Dendritic cell treated with granulocyte-macrophage colony-stimulating factor and Interleukin-4, amounts not matched to agents 40 ng/mL and 50 ng/mL, for 4 days (primary cell): ENCODE results near the gene MPRIP.
"Not testable (repeated sequence)": the region's sequence is repeated elsewhere in the genome, so short reads cannot be mapped to it uniquely, and the experiment has no call there.

Experiments
- H3K27ac Mint-ChIP-seq: one replicate; pipeline ENCODE4 v1.8.0; 2022; ENCODE audit warnings: mild to moderate bottlenecking, mixed read lengths
- H3K27me3 Mint-ChIP-seq: one replicate; pipeline ENCODE4 v1.8.0; 2022; ENCODE audit warnings: mild to moderate bottlenecking, mixed read lengths
- H3K36me3 Mint-ChIP-seq: one replicate; pipeline ENCODE4 v1.8.0; 2022; ENCODE audit warnings: low read depth, mixed read lengths
- H3K4me1 Mint-ChIP-seq: one replicate; pipeline ENCODE4 v1.8.0; 2022; ENCODE audit warnings: low read depth, mixed read lengths
- H3K4me3 Mint-ChIP-seq: one replicate; pipeline ENCODE4 v1.8.0; 2022; ENCODE audit warnings: mild to moderate bottlenecking, moderate library complexity, mixed read lengths
- H3K9me3 Mint-ChIP-seq: one replicate; pipeline ENCODE4 v1.8.0; 2022; ENCODE audit warnings: mixed read lengths
- intact Hi-C: fragments of 100-400 bp; cut with micrococcal nuclease; formaldehyde crosslinking; loops from one replicate; pipeline ENCODE4 v1.15.0; 2022

The MPRIP gene

DNA sequence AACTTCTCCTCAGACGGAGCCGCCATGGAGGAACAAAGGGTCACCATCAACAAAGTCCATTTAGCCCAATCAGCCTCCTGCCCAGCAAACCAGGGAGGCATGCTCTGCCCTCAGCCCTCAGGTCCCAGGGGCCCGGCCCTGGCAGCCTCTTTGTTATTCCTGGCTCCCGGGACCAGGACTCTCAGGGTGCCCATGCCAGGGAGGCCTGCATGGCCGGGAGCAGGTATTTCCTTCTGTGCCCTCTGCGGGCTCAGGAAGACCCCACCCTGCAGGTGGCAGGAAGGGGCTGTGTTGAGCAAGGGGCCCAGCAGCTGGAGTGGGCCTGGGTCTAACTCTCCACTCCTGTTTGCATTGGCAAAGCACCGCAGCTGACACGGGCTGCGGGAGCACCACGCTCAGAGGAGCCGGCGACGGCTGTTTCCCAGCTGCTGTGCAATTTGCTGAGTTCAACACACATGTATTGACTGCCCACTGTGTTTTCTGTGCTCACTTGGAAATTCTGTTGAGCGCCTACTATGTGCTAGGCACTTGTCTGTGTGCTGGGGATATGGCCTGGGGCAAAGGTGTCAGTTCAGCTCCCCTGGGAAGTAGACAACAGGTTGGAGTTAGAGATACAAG lies 37.2 kb upstream of the MPRIP start:
- not testable (repeated sequence) for H3K4me1 Mint-ChIP-seq, H3K4me3 Mint-ChIP-seq, H3K27ac Mint-ChIP-seq, H3K36me3 Mint-ChIP-seq, H3K9me3 Mint-ChIP-seq
- H3K27me3 Mint-ChIP-seq, result peaks cover 40% of the 10 kb centered on the region
- intact Hi-C loops, result loop anchor here (5.0 kb wide), 2 partner anchors 232 to 307 kb away; partner anchors contain the start of gene FLCN

DNA sequence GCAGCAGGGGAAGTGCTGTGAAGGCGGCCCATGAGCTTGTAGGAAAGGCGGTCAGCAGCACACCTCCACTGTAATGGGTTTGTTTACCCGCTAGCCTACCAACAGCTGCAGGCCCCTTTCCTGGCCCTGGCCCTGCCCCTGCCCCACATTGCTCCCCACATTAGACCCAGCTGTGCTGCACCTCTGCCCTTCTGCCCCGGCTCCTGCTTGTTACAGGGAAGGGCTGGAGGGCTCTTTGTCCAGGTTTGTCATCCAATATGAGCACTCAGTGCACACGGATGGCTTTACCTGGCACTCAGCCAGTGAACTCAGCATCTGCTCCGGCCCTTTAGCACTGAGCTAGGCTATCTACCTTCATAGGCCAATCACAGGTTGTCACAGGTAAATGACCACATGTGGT lies 34.4 kb upstream of the MPRIP start:
- H3K4me3 Mint-ChIP-seq, H3K36me3 Mint-ChIP-seq, H3K27ac Mint-ChIP-seq, H3K4me1 Mint-ChIP-seq, H3K9me3 Mint-ChIP-seq, intact Hi-C loops: not testable (repeated sequence)
- H3K27me3 Mint-ChIP-seq, result peaks cover 32% of the 10 kb centered on the region

DNA sequence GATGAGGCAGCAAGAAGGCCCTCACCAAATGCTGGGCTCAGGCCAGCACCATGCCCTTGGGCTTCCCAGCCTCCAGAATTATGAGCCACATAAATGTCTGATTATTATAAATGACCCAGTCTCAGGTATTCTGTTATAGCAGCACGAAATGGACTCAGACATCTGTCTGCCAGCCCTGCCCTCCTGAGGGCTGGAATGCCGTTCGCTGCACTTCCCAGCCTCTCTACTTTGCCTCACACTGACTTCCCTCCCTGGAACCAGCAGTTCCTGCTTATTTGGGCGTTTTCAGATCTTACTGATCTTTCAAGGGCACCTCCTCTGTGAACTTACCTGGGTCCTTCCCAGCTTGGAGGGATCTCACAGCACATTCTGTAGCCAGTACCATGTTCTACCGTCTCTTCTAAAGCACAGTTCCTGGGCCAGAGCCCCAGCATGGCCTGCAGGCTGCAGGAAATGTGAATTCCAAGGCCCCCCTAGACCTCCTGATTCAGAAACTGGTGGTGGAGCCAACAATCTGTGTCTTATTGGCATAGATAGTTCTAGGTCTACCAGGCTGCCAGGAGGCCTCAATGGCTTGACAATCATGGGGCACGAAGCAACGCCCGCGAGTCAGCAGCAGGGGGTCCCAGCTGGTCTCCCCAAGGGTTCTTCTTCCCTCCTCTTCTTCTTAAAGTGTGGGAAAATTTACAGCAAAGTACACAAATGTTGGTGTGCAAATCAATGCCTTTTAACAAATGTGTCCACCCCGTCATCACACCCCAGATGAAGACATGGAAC lies 33.4 kb upstream of the MPRIP start:
- H3K36me3 Mint-ChIP-seq, H3K4me3 Mint-ChIP-seq, H3K27ac Mint-ChIP-seq, H3K9me3 Mint-ChIP-seq, H3K4me1 Mint-ChIP-seq, intact Hi-C loops: not testable (repeated sequence)
- peaks cover 38% of the 10 kb centered on the region for H3K27me3 Mint-ChIP-seq

DNA sequence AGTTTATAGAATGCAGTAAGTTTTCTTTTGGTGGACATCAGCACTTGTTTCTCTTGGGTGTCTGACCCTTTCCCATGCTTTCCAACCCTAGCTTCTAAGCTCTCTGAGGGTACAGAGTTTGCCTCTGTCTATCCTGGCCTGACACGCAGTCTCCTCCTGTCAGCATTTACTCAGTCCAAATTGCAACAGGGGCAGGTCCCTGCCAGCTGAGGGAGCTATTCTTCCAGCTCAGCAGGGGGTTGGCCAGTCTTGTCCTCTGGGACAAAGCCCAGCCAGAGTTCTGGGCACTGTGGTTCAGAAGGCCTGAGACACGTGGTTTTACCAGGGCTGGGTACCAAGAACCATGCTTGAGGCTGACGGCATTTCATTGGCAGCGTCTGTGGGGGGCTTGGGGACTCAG lies 32.3 kb upstream of the MPRIP start:
- not testable (repeated sequence) for H3K36me3 Mint-ChIP-seq, H3K4me1 Mint-ChIP-seq, H3K4me3 Mint-ChIP-seq, H3K27ac Mint-ChIP-seq, H3K9me3 Mint-ChIP-seq
- H3K27me3 Mint-ChIP-seq, result peaks cover 40% of the 10 kb centered on the region
- intact Hi-C loops, result loop anchor here (10.0 kb wide), 1 partner anchor 55 kb away; no protein-coding TSS in a partner anchor

DNA sequence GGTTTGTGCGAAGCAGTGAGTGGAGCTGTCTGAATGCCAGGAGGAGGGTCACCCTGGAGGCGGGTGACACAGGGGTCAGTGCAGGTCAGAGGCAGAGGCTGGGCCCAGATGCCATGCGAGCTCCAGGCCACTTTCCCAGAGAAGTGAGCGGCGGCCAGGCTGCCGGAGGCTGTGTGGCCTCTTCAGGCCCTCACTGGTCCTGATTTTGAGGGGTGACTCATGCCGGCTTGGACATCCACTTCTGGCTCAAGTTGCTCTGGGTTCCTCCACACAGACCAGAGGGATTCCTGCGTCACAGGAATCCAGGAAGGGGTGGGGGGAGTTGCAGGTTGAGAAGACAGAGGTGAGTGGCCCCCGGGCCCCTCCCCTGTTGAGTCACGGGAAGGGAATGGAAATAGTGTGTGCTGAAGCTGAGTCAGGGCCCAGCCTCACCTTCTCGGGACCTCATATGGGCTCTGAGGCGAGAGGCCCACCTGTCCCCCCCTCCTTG lies 31.7 kb upstream of the MPRIP start:
- not testable (repeated sequence) for H3K4me3 Mint-ChIP-seq, H3K36me3 Mint-ChIP-seq, H3K27ac Mint-ChIP-seq, H3K9me3 Mint-ChIP-seq
- peaks cover 40% of the 10 kb centered on the region for H3K27me3 Mint-ChIP-seq
- peaks cover 11% of the 10 kb centered on the region for H3K4me1 Mint-ChIP-seq
- intact Hi-C loops, result loop anchor here (10.0 kb wide), 1 partner anchor 54 kb away; no protein-coding TSS in a partner anchor

DNA sequence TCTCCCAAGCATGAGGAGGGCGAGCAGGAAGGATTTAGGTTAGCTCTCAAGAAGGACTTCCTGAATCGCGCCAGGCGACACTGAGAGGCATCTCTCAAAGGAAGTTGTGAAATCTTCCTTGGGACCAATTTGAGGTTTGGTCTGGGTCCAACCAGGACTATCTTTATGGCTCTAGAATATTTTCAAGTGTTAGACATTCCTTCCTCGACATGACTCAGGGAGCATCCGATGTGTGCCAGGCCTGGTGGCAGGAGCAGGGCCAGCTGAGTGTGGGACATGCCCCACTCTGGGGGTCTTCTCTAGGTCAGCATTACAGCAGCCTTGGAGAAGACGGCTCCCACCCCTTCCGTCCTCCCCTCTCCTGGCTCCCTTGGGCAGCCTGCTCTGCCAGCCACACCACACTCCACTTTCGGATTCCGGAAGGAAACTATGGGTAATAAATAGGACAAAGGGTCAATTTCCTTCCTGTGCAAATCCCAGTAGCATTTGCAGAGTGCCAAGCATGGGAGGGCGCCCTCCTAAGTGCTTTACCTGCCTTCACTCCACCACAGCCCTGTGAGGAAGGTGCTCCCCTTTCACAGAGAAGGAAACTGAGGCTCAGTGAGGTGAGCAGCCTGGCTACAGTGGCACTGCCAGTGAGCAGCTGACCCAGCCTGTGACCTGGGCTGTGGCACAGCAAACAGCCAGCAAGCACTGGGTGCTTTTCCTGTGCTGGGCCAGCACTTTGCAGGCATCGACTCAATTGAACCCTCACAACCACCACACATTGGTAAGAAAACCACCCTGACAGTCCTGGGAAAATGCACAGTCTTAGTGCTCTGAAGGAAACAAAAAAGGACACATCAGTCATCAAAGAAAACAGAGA lies 31.0 kb upstream of the MPRIP start:
- H3K4me1 Mint-ChIP-seq, result peaks cover 18% of the 10 kb centered on the region
- H3K9me3 Mint-ChIP-seq, result not testable (repeated sequence)

DNA sequence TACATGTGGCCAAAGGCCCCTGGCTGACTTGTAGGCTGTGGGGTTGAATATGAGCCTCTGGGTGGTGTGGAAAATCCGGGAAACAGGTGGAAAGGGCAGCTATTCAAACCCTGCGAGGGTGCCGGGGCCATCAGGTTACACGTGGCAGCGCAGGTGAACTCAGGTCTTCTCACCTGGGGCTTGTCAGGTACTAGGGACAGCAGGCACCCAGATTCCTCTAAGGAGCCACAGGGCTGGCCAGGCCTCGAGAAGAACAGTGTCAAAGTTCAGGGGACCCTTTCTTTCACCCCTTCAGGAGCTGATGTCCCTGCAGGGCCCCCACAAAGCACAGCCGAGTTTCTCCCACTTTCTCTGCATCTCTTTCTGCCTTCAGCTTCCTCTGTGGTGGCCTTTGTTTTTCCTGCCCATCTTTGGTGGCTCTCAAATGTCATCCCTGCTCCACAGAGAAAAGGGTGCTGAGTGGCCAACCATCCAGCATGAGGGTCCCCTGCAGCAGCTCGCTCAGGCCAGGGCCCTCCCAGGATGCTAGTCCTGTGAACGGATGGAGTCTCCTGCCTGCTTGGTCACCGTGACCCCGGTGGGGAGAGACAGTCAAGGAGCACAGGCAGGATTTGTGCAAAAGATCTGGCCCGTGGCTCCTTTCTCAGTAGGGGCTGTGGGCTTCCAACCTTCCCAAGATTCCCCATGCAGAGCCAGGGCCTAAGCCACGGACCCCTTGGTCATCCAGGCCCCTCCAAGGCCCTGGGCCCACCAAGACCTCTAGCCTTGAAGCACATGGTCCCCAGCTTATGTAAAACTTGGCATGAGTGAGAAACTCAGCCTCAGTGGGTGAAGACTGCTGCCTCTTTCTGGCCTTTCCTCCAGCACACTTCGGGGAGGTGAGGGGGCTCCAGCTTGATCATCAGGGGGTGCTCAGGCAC lies 28.2 kb upstream of the MPRIP start:
- H3K9me3 Mint-ChIP-seq, H3K36me3 Mint-ChIP-seq, H3K27ac Mint-ChIP-seq, H3K4me3 Mint-ChIP-seq: not testable (repeated sequence)
- Mint-ChIP-seq H3K4me1 (peaks cover 42% of the 10 kb centered on the region), H3K27me3 (peaks cover 60% of the 10 kb centered on the region)
- intact Hi-C loops, result loop anchor here (10.0 kb wide), 1 partner anchor 51 kb away; no protein-coding TSS in a partner anchor

More for the DNA sequence above, 31.0 kb upstream of the MPRIP start:
- not testable (repeated sequence) for H3K27ac Mint-ChIP-seq, H3K4me3 Mint-ChIP-seq, H3K36me3 Mint-ChIP-seq
- H3K27me3 Mint-ChIP-seq, result peaks cover 40% of the 10 kb centered on the region
- intact Hi-C loops, result loop anchor here (10.0 kb wide), 1 partner anchor 54 kb away; no protein-coding TSS in a partner anchor

DNA sequence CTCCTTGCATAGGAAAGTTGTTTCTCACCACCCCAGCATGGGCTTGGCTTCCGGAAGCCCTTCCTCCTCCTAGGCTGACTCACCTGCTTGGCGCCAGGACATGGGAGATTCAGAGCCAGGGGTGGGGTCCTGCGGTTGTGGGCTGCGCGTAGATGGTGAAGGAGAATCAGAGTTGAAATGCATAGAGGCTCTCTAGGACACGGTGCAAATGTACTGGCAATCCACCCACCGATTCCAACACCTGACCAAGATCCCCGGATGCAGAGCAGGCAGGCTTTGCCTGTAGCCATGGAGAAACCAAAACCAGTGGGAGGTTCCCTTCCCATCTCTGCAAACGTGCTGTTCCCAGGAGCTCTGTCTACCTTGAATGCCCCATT lies 27.5 kb upstream of the MPRIP start:
- H3K27ac Mint-ChIP-seq, H3K4me3 Mint-ChIP-seq, H3K36me3 Mint-ChIP-seq, H3K9me3 Mint-ChIP-seq: not testable (repeated sequence)
- H3K4me1 Mint-ChIP-seq, result peaks cover 42% of the 10 kb centered on the region
- peaks cover 59% of the 10 kb centered on the region for H3K27me3 Mint-ChIP-seq
- intact Hi-C loops, result loop anchor here (10.0 kb wide), 1 partner anchor 50 kb away; no protein-coding TSS in a partner anchor

DNA sequence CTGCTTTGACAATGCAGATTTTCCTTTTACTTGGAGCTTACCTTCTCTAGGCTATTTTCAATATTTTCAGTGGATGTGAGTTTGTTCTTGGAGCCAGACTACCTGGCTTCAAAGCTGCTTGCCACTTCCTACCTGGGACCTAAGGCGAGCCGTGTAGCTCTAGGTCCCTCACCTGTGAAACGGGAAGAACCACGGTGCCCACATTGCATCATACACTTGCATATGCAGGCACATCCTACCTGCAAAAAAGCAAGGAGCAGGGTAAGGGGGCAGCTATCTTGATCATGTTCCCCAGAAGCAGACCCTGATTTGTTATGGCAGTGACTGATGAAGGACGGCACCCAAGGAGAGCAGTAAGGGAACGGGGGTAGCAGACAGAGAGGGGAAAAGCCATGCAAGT lies 27.0 kb upstream of the MPRIP start:
- Mint-ChIP-seq H3K4me3 (no peak overlapping the region), H3K27ac (no peak overlapping the region), H3K36me3 (no peaks in the 10 kb centered on the region), H3K27me3 (peaks cover 62% of the 10 kb centered on the region), H3K4me1 (peaks cover 47% of the 10 kb centered on the region), H3K9me3 (no peaks in the 10 kb centered on the region)
- intact Hi-C loops, result loop anchor here (10.0 kb wide), 1 partner anchor 50 kb away; no protein-coding TSS in a partner anchor

DNA sequence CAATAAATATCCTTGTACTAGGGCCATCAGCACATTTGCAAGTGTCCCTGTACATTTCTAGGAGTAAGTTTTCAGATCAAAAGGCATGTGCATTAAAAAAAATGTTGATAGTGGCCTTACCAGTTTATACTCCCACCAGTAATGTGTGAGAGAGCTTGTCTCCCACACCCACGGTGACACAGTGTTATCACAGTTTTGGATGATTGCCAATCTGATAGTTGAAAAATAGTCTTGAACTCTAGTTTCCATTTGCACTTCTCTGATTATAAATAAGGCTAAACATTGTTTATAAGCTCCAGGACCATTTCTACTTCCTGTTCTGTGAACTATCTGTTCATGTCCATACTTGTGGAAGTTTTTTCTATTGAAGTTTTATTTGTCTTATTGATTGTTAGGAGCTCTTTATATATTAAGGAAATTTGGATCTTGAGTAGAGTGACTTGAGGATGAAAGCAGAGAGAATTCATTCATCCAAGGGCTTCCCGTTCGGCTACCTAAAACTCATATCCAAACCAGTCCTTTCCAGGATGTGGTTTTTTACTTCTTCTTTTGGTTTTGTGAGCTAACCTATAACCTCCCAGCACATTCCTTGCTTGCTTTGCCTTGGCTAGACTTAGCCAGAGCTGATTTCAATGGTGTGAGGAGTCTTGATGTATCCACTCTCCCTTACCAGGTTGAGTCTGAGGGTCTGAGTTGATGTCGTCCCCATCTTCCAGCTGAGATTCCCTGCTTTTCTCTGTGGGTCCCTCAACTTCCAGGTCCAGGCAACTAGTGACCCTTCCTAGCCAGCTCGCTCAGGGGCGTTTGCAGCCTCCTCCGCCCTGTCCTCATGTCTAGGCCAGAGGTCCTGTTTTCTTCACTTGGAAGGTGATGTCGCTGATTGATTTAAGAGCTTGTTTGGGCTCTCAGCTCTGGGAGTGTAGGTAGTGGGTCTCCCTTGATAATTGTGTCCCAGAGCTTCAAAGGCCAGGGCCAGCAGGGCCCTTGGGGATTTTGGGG lies 25.8 kb upstream of the MPRIP start:
- Mint-ChIP-seq H3K4me1 (peaks cover 54% of the 10 kb centered on the region), H3K27me3 (peaks cover 63% of the 10 kb centered on the region)
- intact Hi-C loops, result loop anchor here (10.0 kb wide), 1 partner anchor 48 kb away; no protein-coding TSS in a partner anchor
- H3K36me3 Mint-ChIP-seq, H3K9me3 Mint-ChIP-seq, H3K4me3 Mint-ChIP-seq, H3K27ac Mint-ChIP-seq: not testable (repeated sequence)

DNA sequence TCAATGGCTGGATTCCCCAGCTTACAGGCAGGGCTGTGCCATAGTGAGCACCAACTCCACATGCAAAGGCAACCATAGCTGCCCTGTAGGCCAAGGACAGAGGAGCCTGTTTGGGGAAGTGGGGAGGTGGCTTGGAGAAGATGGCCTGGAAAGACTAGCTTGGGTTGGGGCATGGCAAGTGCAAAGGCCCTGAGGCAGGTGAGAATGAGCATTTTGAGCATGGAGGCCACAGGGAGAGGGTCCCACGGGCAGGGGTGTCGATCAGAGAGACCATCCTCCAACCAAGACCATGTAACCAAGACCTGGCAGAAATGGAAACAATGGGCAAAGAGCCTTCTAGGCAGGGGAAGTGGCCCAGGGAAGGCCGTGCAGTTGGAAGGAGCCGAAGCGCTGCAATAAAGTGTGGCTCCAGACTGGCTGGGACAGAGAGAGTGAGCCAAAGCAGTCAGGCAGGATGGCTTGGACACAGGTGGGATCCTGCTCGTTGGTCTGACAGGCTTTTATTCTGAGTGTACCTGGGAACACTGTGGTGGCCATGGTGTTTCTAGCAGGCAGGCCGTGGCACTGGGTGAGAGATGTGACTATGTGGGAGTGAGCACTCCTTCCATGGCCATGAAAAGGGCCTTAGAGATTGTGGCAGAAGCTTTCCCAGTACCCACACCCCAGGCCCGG lies 24.8 kb upstream of the MPRIP start:
- peaks cover 66% of the 10 kb centered on the region for H3K27me3 Mint-ChIP-seq
- H3K9me3 Mint-ChIP-seq, result no peaks in the 10 kb centered on the region
- H3K36me3 Mint-ChIP-seq, result no peaks in the 10 kb centered on the region
- no peak overlapping the region for H3K27ac Mint-ChIP-seq
- peaks cover 58% of the 10 kb centered on the region for H3K4me1 Mint-ChIP-seq
- intact Hi-C loops, result loop anchor here (10.0 kb wide), 1 partner anchor 47 kb away; no protein-coding TSS in a partner anchor
- H3K4me3 Mint-ChIP-seq, result no peak overlapping the region

DNA sequence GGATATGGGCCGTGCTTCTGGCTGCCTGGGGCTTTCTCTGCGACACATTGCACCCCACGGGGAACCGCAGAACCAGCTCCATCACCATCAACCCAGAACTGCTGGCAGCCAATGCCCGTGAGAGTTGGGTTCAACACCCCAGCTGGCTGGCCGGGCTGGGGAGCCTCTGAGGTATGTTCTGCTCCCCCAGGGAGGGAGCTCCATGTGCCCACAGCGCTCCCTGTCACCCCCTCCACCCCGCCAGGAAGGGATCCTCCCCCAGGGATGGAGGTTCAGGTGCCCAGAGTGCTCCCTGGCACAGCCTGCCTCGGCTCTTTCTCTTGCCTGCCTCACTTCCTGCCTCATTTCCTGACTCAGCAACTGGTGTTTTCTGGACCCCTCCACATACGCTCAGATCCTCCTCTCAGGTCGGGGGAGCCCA lies 24.2 kb upstream of the MPRIP start:
- H3K36me3 Mint-ChIP-seq, result no peaks in the 10 kb centered on the region
- H3K4me1 Mint-ChIP-seq, result peaks cover 58% of the 10 kb centered on the region
- no peaks in the 10 kb centered on the region for H3K9me3 Mint-ChIP-seq
- peaks cover 62% of the 10 kb centered on the region for H3K27me3 Mint-ChIP-seq
- H3K27ac Mint-ChIP-seq, result no peak overlapping the region
- intact Hi-C loops, result loop anchor here (10.0 kb wide), 1 partner anchor 47 kb away; no protein-coding TSS in a partner anchor
- no peak overlapping the region for H3K4me3 Mint-ChIP-seq
